Measurements from ENCODE around the gene PTPRT. TPM values are rescaled to one million over a fixed set of nuclear protein-coding genes. Genes with fewer than 3 reads are reported as not detected.
"Not testable (repeated sequence)": the region's sequence is repeated elsewhere in the genome, so short reads cannot be mapped to it uniquely, and the experiment has no call there.

The PTPRT gene
- total and polyA plus RNA-seq, 7 donors = under 0.01 to 0.09 (median 0.03) TPM; not detected in 1

DNA sequence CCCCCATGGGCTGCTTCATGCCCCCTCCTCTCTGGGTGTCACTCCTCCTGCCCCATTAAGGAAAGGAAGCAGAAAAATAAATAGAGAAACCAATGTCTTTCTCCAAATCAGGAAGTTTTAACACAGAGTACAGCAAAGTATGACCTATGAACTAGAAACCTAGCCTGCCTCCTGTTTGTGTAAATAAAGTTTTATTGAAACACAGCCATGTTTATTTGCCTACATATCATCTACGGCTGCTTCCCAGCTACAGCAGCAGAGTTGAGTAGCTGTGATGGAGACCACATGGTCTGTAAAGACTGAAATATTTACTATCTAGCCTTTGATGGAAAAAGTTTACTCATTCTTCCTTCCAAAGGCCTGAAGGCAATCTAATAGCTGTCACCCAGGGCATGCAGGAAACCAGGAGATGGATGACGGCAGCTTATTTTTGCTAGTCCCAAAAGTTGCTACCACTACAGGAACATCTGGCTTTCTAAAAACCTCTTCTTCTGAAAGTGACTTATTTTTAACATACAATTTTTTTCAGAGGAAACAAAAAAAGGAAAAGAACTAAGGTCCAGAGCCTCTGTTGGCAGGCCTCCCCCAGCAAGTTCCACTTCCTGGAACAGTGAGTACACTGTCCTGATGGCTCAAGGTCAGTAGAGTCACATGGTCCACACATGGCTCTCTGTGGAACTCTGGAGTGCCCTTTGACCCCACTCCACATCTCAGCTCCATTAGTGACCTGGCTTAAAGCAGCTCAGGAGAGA, 287.8 kb downstream of the PTPRT start:
- no peak overlapping the region for H3K27ac ChIP-seq
- intact Hi-C loops (cut with DNase I) = no loop called here
- H3K4me1 ChIP-seq = no peaks in the 10 kb centered on the region
- no peak overlapping the region for H3K4me3 ChIP-seq
- H3K9me3 ChIP-seq = no peaks in the 10 kb centered on the region
- no peaks in the 10 kb centered on the region for H3K36me3 ChIP-seq (ENCODE audit: insufficient read depth in 1 of 2, low read depth in 1 of 2)
- TF ChIP-seq, protein P1, sequence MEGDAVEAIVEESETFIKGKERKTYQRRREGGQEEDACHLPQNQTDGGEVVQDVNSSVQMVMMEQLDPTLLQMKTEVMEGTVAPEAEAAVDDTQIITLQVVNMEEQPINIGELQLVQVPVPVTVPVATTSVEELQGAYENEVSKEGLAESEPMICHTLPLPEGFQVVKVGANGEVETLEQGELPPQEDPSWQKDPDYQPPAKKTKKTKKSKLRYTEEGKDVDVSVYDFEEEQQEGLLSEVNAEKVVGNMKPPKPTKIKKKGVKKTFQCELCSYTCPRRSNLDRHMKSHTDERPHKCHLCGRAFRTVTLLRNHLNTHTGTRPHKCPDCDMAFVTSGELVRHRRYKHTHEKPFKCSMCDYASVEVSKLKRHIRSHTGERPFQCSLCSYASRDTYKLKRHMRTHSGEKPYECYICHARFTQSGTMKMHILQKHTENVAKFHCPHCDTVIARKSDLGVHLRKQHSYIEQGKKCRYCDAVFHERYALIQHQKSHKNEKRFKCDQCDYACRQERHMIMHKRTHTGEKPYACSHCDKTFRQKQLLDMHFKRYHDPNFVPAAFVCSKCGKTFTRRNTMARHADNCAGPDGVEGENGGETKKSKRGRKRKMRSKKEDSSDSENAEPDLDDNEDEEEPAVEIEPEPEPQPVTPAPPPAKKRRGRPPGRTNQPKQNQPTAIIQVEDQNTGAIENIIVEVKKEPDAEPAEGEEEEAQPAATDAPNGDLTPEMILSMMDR (IDR thresholded peaks at IDR 0.05) = no peak
- WGBS, 3 donors = 25 to 27% (median 26%) methylated on average over 2 of the region's 2 CpGs
- peak; percentile 17 to 59 for DNase-seq
- ATAC-seq = no peak
- H3K27me3 ChIP-seq (ENCODE audit: insufficient read depth in 3 of 3, low read length in 2 of 3) = no peaks in the 10 kb centered on the region

DNA sequence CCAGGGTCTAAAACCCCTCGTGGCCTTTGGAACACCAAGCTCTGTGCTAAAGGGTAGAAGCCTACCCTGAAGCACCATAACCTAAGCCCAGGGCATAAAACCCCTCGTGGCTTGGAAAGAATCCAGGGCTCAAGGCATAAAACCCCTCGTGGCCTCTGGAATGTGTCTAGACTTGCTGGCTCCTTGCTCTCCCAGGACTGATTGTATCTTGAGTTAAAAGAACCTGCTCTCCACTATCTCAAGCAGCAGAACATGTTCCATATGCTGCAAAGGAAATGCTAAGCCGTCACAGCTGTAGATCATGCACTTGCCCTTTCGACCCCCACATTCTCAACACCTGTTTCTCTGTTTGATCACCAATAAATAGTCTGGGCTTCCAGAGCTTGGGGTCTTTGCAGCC, 288.9 kb downstream of the PTPRT start:
- 14 to 19% (median 17%) methylated on average over 5 of the region's 5 CpGs for WGBS, 3 donors
- ATAC-seq; DNase-seq; H3K27me3 ChIP-seq (ENCODE audit: insufficient read depth in 3 of 3, low read length in 2 of 3); H3K9me3 ChIP-seq; H3K36me3 ChIP-seq (ENCODE audit: insufficient read depth in 1 of 2, low read depth in 1 of 2); H3K4me3 ChIP-seq; H3K27ac ChIP-seq; H3K4me1 ChIP-seq; intact Hi-C loops (cut with DNase I): not testable (repeated sequence)

DNA sequence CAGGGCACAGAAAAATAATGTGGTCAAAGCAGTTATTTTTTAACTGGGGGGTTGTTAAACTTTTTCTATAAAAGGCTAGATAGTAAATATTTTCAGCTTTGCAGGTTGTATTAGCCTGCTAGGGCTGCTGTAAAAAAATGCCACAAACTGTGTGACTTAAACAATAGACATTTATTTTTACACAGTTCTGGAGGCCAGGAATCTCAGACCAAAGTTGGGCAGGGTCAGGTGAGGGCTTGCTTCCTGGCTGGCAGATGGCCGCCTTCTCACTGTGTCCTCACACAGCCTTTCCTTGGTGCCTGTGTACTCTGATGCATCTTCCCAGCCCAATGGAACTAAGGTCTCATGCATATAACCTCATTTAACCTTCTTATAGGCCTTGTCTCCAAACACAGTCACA, 294.7 kb downstream of the PTPRT start:
- no peak overlapping the region for H3K27ac ChIP-seq
- H3K9me3 ChIP-seq = no peaks in the 10 kb centered on the region
- no peaks in the 10 kb centered on the region for H3K36me3 ChIP-seq (ENCODE audit: insufficient read depth in 1 of 2, low read depth in 1 of 2)
- 38 to 81% (median 59%) methylated on average over 1 of the region's 1 CpG for whole genome bisulfite sequencing, 3 donors
- no peaks in the 10 kb centered on the region for H3K4me1 ChIP-seq
- intact Hi-C loops (cut with DNase I) = no loop called here
- H3K27me3 ChIP-seq (ENCODE audit: insufficient read depth in 3 of 3, low read length in 2 of 3) = no peaks in the 10 kb centered on the region
- ATAC-seq (no peak), DNase-seq (no peak)
- no peak overlapping the region for H3K4me3 ChIP-seq
- TF ChIP-seq, protein P1 (IDR thresholded peaks at IDR 0.05) = no peak

DNA sequence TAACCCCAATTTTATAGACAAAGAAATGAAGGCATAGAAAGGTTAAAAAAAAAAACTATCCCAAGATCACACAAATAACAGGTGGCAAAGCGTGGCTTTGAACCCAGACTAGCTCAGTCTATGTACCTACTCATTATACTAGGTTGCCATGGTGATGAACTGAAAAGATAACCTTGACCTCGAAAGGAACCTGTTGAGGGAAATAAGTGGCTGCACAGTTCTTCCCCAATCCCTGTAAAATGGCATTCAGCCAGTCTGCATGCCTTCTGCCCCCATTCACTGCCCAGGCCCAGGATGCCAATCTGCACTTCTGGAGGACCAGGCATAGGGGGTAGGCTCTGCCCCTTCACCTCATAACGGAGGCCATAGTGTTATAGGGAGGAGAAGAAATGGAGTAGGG, 295.2 kb downstream of the PTPRT start:
- TF ChIP-seq, protein P1 (IDR thresholded peaks at IDR 0.05) = no peak
- no peak for ATAC-seq
- Histone ChIP-seq H3K4me3 (no peak overlapping the region), H3K27ac (no peak overlapping the region), H3K4me1 (no peaks in the 10 kb centered on the region), H3K36me3 (ENCODE audit: insufficient read depth in 1 of 2, low read depth in 1 of 2) (no peaks in the 10 kb centered on the region), H3K9me3 (no peaks in the 10 kb centered on the region), H3K27me3 (ENCODE audit: insufficient read depth in 3 of 3, low read length in 2 of 3) (no peaks in the 10 kb centered on the region)
- intact Hi-C loops (cut with DNase I) = no loop called here
- DNase-seq = no peak
- 65 to 77% (median 70%) methylated on average over 3 of the region's 3 CpGs for WGBS, 3 donors

DNA sequence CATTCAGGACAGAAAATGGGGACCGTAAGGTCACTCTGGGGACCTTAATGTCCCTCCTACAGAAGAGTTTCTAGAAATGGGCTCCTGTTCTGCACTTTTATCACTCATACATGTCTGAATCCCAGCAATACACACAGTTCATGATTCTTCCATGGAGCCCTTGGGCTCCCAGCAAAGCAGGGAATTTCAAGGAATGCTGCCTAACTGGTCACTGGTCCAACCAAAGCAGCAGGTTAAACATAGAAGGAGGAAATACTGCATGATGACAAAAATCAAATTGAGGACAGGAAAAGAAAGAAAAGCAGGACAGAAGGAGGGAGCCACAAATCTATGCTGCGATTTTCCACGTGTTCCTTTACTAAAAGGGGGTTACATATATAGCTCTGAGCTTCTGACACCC, 300.2 kb downstream of the PTPRT start:
- H3K36me3 ChIP-seq (ENCODE audit: insufficient read depth in 1 of 2, low read depth in 1 of 2) = no peaks in the 10 kb centered on the region
- 80 to 86% (median 85%) methylated on average over 3 of the region's 3 CpGs for WGBS, 3 donors

More for the DNA sequence above, 300.2 kb downstream of the PTPRT start:
- ATAC-seq (no peak), DNase-seq (no peak)
- Histone ChIP-seq H3K4me1 (no peaks in the 10 kb centered on the region), H3K27ac (no peak overlapping the region), H3K4me3 (no peak overlapping the region), H3K27me3 (ENCODE audit: insufficient read depth in 3 of 3, low read length in 2 of 3) (no peaks in the 10 kb centered on the region), H3K9me3 (no peaks in the 10 kb centered on the region)
- intact Hi-C loops (cut with DNase I) = no loop called here
- TF ChIP-seq, protein P1 (IDR thresholded peaks at IDR 0.05) = no peak
